ENCODE data around the gene PIEZO2.
"Not testable (repeated sequence)": the region's sequence is repeated elsewhere in the genome, so short reads cannot be mapped to it uniquely, and the experiment has no call there.

The PIEZO2 gene

GRCh38 chr18:10953672-10954071, 195.7 kb downstream of the PIEZO2 start:
- DNase-seq: no peak

- DNase-seq: no peak
Measured at GRCh38 chr18:10951631-10952544, 197.5 kb downstream of the PIEZO2 start.

GRCh38 chr18:10950876-10951630, 198.3 kb downstream of the PIEZO2 start:
- no peak for DNase-seq

- no peak for DNase-seq
Measured at GRCh38 chr18:10950080-10950875, 199.1 kb downstream of the PIEZO2 start.

- no peak for DNase-seq
Measured at GRCh38 chr18:10949655-10950054, 199.7 kb downstream of the PIEZO2 start.

GRCh38 chr18:10948421-10948820, 200.9 kb downstream of the PIEZO2 start:
- no peak for DNase-seq

- DNase-seq: no peak
Measured at GRCh38 chr18:10946058-10946457, 203.3 kb downstream of the PIEZO2 start.

- no peak for DNase-seq
Measured at GRCh38 chr18:10942998-10943397, 206.4 kb downstream of the PIEZO2 start.

GRCh38 chr18:10939822-10940221, 209.5 kb downstream of the PIEZO2 start:
- no peak for DNase-seq

- no peak for DNase-seq
Measured at GRCh38 chr18:10937743-10938640, 211.4 kb downstream of the PIEZO2 start.

- DNase-seq: no peak
Measured at GRCh38 chr18:10936176-10937053, 213.0 kb downstream of the PIEZO2 start.

GRCh38 chr18:10935588-10935987, 213.8 kb downstream of the PIEZO2 start:
- DNase-seq: no peak

- not testable (repeated sequence) for DNase-seq
Measured at GRCh38 chr18:10933648-10934047, 215.7 kb downstream of the PIEZO2 start.

- DNase-seq: no peak
Measured at GRCh38 chr18:10930076-10930475, 219.3 kb downstream of the PIEZO2 start.

- DNase-seq: no peak
Measured at GRCh38 chr18:10928772-10929373, 220.5 kb downstream of the PIEZO2 start.

GRCh38 chr18:10928011-10928771, 221.2 kb downstream of the PIEZO2 start:
- DNase-seq: no peak

GRCh38 chr18:10927286-10927992, 221.9 kb downstream of the PIEZO2 start:
- no peak for DNase-seq

- DNase-seq: no peak
Measured at GRCh38 chr18:10926621-10927161, 222.7 kb downstream of the PIEZO2 start.

- no peak for DNase-seq
Measured at GRCh38 chr18:10924290-10924689, 225.1 kb downstream of the PIEZO2 start.
